Measurements from ENCODE around the gene SELENOP.

Gene SELENOP

GRCh38 chr5:42810834-42811590 is 680 bp downstream of the SELENOP start:
- TF ChIP-seq CTCF (conservative IDR thresholded peaks at IDR 0.05): no peak
- no peak for TF ChIP-seq ZFX (IDR thresholded peaks at IDR 0.05)
- peak overlapping the region; percentile 44 for H3K27ac ChIP-seq

GRCh38 chr5:42808888-42809611 is 2.6 kb downstream of the SELENOP start:
- TF ChIP-seq ZFX (IDR thresholded peaks at IDR 0.05) (no peak), CTCF (conservative IDR thresholded peaks at IDR 0.05) (no peak)
- no peak overlapping the region for H3K27ac ChIP-seq

GRCh38 chr5:42807722-42808447 is 3.8 kb downstream of the SELENOP start:
- no peak overlapping the region for H3K27ac ChIP-seq
- TF ChIP-seq ZFX (IDR thresholded peaks at IDR 0.05) (no peak), CTCF (conservative IDR thresholded peaks at IDR 0.05) (no peak)

GRCh38 chr5:42806701-42807262 is 4.9 kb downstream of the SELENOP start:
- no peak for TF ChIP-seq ZFX (IDR thresholded peaks at IDR 0.05)
- TF ChIP-seq CTCF (conservative IDR thresholded peaks at IDR 0.05): no peak
- H3K27ac ChIP-seq: no peak overlapping the region

GRCh38 chr5:42806004-42806700 is 5.5 kb downstream of the SELENOP start:
- TF ChIP-seq ZFX (IDR thresholded peaks at IDR 0.05): no peak
- TF ChIP-seq CTCF (conservative IDR thresholded peaks at IDR 0.05): no peak
- H3K27ac ChIP-seq: no peak overlapping the region

GRCh38 chr5:42804717-42805339 is 6.9 kb downstream of the SELENOP start:
- no peak for TF ChIP-seq CTCF (conservative IDR thresholded peaks at IDR 0.05)
- no peak overlapping the region for H3K27ac ChIP-seq
